GM19455 (cell line): ENCODE results near the gene PYGB.
A peak's percentile ranks its signal among the peaks of the same experiment; 100 is the strongest.
"Not testable (repeated sequence)": the region's sequence is repeated elsewhere in the genome, so short reads cannot be mapped to it uniquely, and the experiment has no call there.

Experiments used
- ATAC-seq: cut with Tn5 transposase; IDR thresholded peaks from one replicate; pipeline ENCODE4 v1.9.1; 2021; ENCODE audit not compliant: unreplicated experiment

Gene PYGB

GRCh38 chr20:25247518-25247955 is 348 bp upstream of the PYGB start:
- ATAC-seq: peak; percentile 33

GRCh38 chr20:25248786-25249172 is 894 bp downstream of the PYGB start:
- no peak for ATAC-seq

- ATAC-seq: no peak
These were observed 1.5 kb downstream of the PYGB start for GRCh38 chr20:25249198-25249931.

- no peak for ATAC-seq
These were observed 2.6 kb downstream of the PYGB start for GRCh38 chr20:25250508-25250907.

GRCh38 chr20:25251019-25251418 is 3.1 kb downstream of the PYGB start:
- no peak for ATAC-seq

- ATAC-seq: no peak
These were observed 3.7 kb downstream of the PYGB start for GRCh38 chr20:25251558-25251957.

- no peak for ATAC-seq
These were observed 4.4 kb downstream of the PYGB start for GRCh38 chr20:25252230-25252651.

- ATAC-seq: no peak
These were observed 5.0 kb downstream of the PYGB start for GRCh38 chr20:25252686-25253421.

- no peak for ATAC-seq
These were observed 5.9 kb downstream of the PYGB start for GRCh38 chr20:25253606-25254275.

- no peak for ATAC-seq
These were observed 6.7 kb downstream of the PYGB start for GRCh38 chr20:25254571-25254970.

- ATAC-seq: no peak
These were observed 7.2 kb downstream of the PYGB start for GRCh38 chr20:25254986-25255680.

- ATAC-seq: no peak
These were observed 8.5 kb downstream of the PYGB start for GRCh38 chr20:25256226-25256859.

GRCh38 chr20:25257130-25257529 is 9.2 kb downstream of the PYGB start:
- no peak for ATAC-seq

GRCh38 chr20:25257756-25258475 is 10.0 kb downstream of the PYGB start:
- ATAC-seq: no peak

- ATAC-seq: no peak
These were observed 10.6 kb downstream of the PYGB start for GRCh38 chr20:25258476-25258805.

- no peak for ATAC-seq
These were observed 10.9 kb downstream of the PYGB start for GRCh38 chr20:25258828-25259227.

- ATAC-seq: no peak
These were observed 11.5 kb downstream of the PYGB start for GRCh38 chr20:25259358-25259757.

GRCh38 chr20:25259788-25260254 is 11.9 kb downstream of the PYGB start:
- no peak for ATAC-seq

GRCh38 chr20:25260770-25261437 is 13.0 kb downstream of the PYGB start:
- not testable (repeated sequence) for ATAC-seq
